Osteoblast (primary cell): ENCODE data around the gene CPB1. TPM values are rescaled to one million over a fixed set of nuclear protein-coding genes. Genes with fewer than 3 reads are reported as not detected.

Experiments used
- DNase-seq: peaks from one replicate; pipeline ENCODE4 v3.0.0; 2011; ENCODE audit warnings: low spot score, mixed read lengths; ENCODE audit not compliant: insufficient read length; ENCODE audit errors: missing footprints
- H2AFZ ChIP-seq: 2 replicates; pipeline ENCODE4 v1.6.0; 2011; ENCODE audit warnings: mild to moderate bottlenecking, low read length
- H3K27ac ChIP-seq: 2 replicates; pipeline ENCODE4 v1.5.1; 2011; ENCODE audit warnings: mild to moderate bottlenecking, low read depth, low read length, moderate library complexity
- H3K27me3 ChIP-seq: 2 replicates; pipeline ENCODE4 v1.6.0; 2012; ENCODE audit warnings: mild to moderate bottlenecking, control low read depth, inconsistent platforms, low read length, moderate library complexity; ENCODE audit not compliant: insufficient read depth
- H3K36me3 ChIP-seq: 2 replicates; pipeline ENCODE4 v1.5.1; 2011; ENCODE audit warnings: mild to moderate bottlenecking, low read length, control low read depth, moderate library complexity; ENCODE audit not compliant: insufficient read depth
- H3K4me1 ChIP-seq: 2 replicates; pipeline ENCODE4 v1.5.1; 2011; ENCODE audit warnings: mild to moderate bottlenecking, low read length, control low read depth, moderate library complexity; ENCODE audit not compliant: insufficient read depth
- H3K4me2 ChIP-seq: 2 replicates; pipeline ENCODE4 v1.6.0; 2011; ENCODE audit warnings: mild to moderate bottlenecking, low read length; ENCODE audit not compliant: insufficient read depth
- H3K4me3 ChIP-seq: fragments of 200-600 bp; sonication (generic); 3 replicates; pipeline ENCODE4 v1.5.1; 2012; ENCODE audit warnings: mild to moderate bottlenecking, low read length, inconsistent platforms; ENCODE audit not compliant: insufficient read depth
- H3K79me2 ChIP-seq: 2 replicates; pipeline ENCODE4 v1.6.0; 2012; ENCODE audit warnings: mild to moderate bottlenecking, low read length, control low read depth, inconsistent platforms; ENCODE audit not compliant: insufficient read depth
- H3K9me3 ChIP-seq: 2 replicates; pipeline ENCODE4 v1.5.1; 2011; ENCODE audit warnings: low read depth, low read length, control low read depth
- H4K20me1 ChIP-seq: 2 replicates; pipeline ENCODE4 v1.6.0; 2012; ENCODE audit warnings: mild to moderate bottlenecking, low read length, control low read depth; ENCODE audit not compliant: insufficient read depth
- total RNA-seq: library from RNA; depleted of rRNA; stranded (reverse); fragments of >200 nt; gene quantifications from 2 replicates; pipeline ENCODE4 v1.2.3, GENCODE V29; 2012
- TF ChIP-seq, protein P1 (sequence below): IDR thresholded peaks from 2 replicates; pipeline ENCODE4 v1.5.1; 2011; ENCODE audit warnings: mild to moderate bottlenecking, low read depth, low read length, moderate library complexity; ENCODE audit errors: extremely low read depth

CPB1 gene
- total RNA-seq, 1 donor: 1.1 TPM

DNA sequence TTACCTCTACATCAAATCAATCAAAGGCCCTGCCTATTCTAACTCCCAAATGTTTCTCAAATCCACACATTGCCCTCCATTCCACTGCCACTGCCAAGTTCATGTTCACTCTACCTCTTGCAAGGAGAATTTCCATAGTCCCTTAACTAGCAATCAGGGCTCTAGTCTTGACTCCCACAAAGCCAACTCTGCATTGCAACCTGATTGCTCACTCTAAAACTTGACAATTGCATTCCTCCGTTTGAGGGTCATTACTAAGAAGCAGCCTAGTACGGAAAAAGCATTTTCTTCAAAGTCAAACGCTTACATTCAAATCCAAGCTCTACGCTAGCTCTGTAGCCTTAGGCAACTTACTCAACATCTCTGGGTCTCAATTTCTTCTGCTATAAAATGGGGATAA lies 38.6 kb downstream of the CPB1 start:
- no peaks in the 10 kb centered on the region for H3K36me3 ChIP-seq
- no peaks in the 10 kb centered on the region for H3K9me3 ChIP-seq
- H3K4me1 ChIP-seq: peaks cover 5% of the 10 kb centered on the region
- H2AFZ ChIP-seq: no peak overlapping the region
- no peaks in the 10 kb centered on the region for H3K27me3 ChIP-seq
- H3K27ac ChIP-seq: no peak overlapping the region
- no peak overlapping the region for H3K4me3 ChIP-seq
- no peaks in the 10 kb centered on the region for H3K79me2 ChIP-seq
- H3K4me2 ChIP-seq: no peak overlapping the region
- DNase-seq: no peak
- TF ChIP-seq, protein P1, sequence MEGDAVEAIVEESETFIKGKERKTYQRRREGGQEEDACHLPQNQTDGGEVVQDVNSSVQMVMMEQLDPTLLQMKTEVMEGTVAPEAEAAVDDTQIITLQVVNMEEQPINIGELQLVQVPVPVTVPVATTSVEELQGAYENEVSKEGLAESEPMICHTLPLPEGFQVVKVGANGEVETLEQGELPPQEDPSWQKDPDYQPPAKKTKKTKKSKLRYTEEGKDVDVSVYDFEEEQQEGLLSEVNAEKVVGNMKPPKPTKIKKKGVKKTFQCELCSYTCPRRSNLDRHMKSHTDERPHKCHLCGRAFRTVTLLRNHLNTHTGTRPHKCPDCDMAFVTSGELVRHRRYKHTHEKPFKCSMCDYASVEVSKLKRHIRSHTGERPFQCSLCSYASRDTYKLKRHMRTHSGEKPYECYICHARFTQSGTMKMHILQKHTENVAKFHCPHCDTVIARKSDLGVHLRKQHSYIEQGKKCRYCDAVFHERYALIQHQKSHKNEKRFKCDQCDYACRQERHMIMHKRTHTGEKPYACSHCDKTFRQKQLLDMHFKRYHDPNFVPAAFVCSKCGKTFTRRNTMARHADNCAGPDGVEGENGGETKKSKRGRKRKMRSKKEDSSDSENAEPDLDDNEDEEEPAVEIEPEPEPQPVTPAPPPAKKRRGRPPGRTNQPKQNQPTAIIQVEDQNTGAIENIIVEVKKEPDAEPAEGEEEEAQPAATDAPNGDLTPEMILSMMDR: no peak
- H4K20me1 ChIP-seq: no peaks in the 10 kb centered on the region

DNA sequence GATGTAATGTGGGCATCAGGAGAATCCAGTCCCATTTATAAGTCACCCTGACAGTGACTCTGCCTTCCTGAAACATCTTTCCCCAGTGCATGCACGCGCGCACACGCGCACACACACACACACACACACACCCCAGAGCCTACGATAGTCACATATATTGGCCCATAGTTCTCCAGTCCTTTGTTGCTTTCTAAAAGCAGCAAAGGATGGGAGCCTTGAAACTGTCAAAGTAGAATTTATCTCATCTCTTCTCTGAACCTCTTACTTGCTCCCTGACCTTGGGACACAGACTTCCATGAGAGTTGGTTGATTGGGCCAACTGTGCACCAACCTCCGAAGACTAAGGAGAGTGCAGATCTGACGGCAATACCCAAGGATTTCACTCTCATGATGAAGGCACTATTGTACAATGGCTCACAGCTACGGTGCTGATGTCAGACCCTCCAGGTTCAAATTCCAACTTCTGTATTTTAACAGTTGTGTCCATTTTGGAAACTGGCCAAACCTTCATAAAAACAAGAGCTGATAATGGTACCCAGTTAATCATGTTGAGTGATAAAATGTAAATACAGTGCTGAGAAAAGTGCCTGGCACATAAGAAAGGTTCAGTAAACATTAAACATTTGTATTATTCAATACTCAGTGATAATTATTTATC lies 45.8 kb downstream of the CPB1 start:
- H4K20me1 ChIP-seq: no peaks in the 10 kb centered on the region
- no peak overlapping the region for H2AFZ ChIP-seq
- no peaks in the 10 kb centered on the region for H3K9me3 ChIP-seq
- no peaks in the 10 kb centered on the region for H3K4me1 ChIP-seq
- H3K4me2 ChIP-seq: no peak overlapping the region
- no peaks in the 10 kb centered on the region for H3K36me3 ChIP-seq
- no peaks in the 10 kb centered on the region for H3K27me3 ChIP-seq
- H3K79me2 ChIP-seq: no peaks in the 10 kb centered on the region
- H3K4me3 ChIP-seq: no peak overlapping the region
- no peak overlapping the region for H3K27ac ChIP-seq
- DNase-seq: no peak
- TF ChIP-seq, protein P1: no peak

DNA sequence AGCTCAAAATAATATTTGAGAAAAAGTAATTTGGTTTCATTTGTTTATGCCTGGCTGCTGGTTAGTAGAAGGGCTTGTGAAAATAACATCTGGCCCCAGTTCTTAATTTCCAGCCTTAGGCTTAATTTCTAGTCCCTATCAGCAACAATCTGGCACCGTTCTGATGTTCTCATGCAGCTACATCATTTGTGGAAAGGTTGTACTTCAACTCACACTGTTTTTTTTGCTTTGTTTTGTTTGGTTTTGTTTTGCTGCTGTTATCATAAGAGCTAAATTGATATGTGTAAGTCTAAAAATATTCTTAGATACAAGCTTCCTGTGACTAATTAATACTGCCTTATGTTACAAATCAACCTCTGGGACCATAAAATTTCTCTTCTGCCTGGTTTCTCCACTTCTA lies 46.4 kb downstream of the CPB1 start:
- DNase-seq: no peak
- H3K4me1 ChIP-seq: no peaks in the 10 kb centered on the region
- H2AFZ ChIP-seq: no peak overlapping the region
- no peaks in the 10 kb centered on the region for H4K20me1 ChIP-seq
- H3K36me3 ChIP-seq: no peaks in the 10 kb centered on the region
- no peaks in the 10 kb centered on the region for H3K27me3 ChIP-seq
- no peaks in the 10 kb centered on the region for H3K9me3 ChIP-seq
- TF ChIP-seq, protein P1: no peak
- H3K79me2 ChIP-seq: no peaks in the 10 kb centered on the region
- no peak overlapping the region for H3K4me2 ChIP-seq
- no peak overlapping the region for H3K4me3 ChIP-seq
- H3K27ac ChIP-seq: no peak overlapping the region

DNA sequence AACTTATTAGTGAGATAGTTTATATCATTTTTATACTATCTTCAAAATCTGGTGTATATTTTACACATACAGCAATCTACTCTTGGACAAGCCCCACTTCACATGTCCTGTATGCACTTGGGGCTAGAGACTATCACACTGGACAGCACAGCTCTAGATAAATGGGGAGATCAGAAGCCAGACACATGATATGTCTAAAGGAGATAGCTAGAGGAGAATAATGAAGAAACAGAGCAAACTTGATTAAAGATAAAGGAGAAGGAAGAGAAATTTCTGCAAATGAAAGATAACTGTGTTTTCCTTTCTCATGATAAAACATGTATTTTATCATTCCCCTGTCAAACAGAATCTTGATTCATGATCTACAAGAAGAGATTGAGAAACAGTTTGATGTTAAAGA lies 50.5 kb downstream of the CPB1 start:
- TF ChIP-seq, protein P1: no peak
- no peak for DNase-seq
- Histone ChIP-seq H3K4me1 (peaks cover 21% of the 10 kb centered on the region), H3K9me3 (no peaks in the 10 kb centered on the region), H3K79me2 (no peaks in the 10 kb centered on the region), H3K36me3 (no peaks in the 10 kb centered on the region), H3K4me3 (no peak overlapping the region), H3K27me3 (no peaks in the 10 kb centered on the region), H2AFZ (no peak overlapping the region), H3K4me2 (no peak overlapping the region), H4K20me1 (no peaks in the 10 kb centered on the region), H3K27ac (no peak overlapping the region)
